Prostate gland (tissue), 2 donors: Measurements from ENCODE around the gene LINC00305.

Experiments
- POLR2A ChIP-seq: fragments of 450-650 bp; IDR thresholded peaks from one replicate; pipeline ENCODE4 v1.6.1; 2016; ENCODE audit warnings: antibody characterized with exemption, mild to moderate bottlenecking
- POLR2AphosphoS5 ChIP-seq: sonication (generic); formaldehyde crosslinking; IDR thresholded peaks from one replicate; pipeline ENCODE4 v1.6.1; 2017; ENCODE audit warnings: antibody characterized with exemption
- TF ChIP-seq, protein P1 (sequence below), 4 experiments: fragments of 200-600 bp in 2 of 4; fragments of 450-650 bp in 2 of 4; sonication (generic) in 2 of 4; IDR thresholded peaks; 1 replicate in 3 of 4; 2 replicates in 1 of 4; pipeline ENCODE4 v1.5.1; 2016 to 2019; ENCODE audit warnings: antibody characterized with exemption in 4 of 4, mild to moderate bottlenecking in 2 of 4, moderate library complexity in 2 of 4

DNA sequence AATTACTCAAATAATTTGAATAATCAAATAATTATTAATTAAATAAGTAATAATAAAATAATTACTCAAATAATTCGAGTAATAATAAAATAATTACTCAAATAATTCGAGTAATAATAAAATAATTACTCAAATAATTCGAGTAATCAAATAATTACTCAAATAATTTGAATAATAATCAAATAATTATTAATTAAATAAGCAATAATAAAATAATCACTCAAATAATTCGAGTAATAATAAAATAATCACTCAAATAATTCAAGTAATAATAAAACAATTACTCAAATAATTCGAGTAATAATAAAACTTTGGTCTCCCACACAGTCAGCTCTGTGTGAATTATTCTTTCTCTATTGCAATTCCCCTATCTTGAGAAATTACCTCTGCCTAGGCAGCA is 30.0 kb upstream of the LINC00305 start:
- no peak for TF ChIP-seq POLR2A
- TF ChIP-seq, protein P1, sequence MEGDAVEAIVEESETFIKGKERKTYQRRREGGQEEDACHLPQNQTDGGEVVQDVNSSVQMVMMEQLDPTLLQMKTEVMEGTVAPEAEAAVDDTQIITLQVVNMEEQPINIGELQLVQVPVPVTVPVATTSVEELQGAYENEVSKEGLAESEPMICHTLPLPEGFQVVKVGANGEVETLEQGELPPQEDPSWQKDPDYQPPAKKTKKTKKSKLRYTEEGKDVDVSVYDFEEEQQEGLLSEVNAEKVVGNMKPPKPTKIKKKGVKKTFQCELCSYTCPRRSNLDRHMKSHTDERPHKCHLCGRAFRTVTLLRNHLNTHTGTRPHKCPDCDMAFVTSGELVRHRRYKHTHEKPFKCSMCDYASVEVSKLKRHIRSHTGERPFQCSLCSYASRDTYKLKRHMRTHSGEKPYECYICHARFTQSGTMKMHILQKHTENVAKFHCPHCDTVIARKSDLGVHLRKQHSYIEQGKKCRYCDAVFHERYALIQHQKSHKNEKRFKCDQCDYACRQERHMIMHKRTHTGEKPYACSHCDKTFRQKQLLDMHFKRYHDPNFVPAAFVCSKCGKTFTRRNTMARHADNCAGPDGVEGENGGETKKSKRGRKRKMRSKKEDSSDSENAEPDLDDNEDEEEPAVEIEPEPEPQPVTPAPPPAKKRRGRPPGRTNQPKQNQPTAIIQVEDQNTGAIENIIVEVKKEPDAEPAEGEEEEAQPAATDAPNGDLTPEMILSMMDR (IDR thresholded peaks at IDR 0.05) = no peak
- no peak for TF ChIP-seq POLR2AphosphoS5
